Parathyroid adenoma (tissue), 2 donors: ENCODE measurements around the gene CCT8.

ENCODE experiments used
- H2AFZ ChIP-seq: fragments of 300-600 bp; sonication (generic); one replicate; pipeline ENCODE4 v1.7.0; 2017; ENCODE audit warnings: antibody characterized with exemption, mild to moderate bottlenecking
- H3K27ac ChIP-seq: fragments of 300-600 bp; sonication (generic); one replicate; pipeline ENCODE4 v1.7.0; 2017
- H3K27me3 ChIP-seq: fragments of 300-600 bp; sonication (generic); one replicate; pipeline ENCODE4 v1.7.0; 2017; ENCODE audit warnings: low read length; ENCODE audit not compliant: control insufficient read depth, insufficient read depth
- H3K36me3 ChIP-seq: fragments of 300-600 bp; sonication (generic); one replicate; pipeline ENCODE4 v1.7.0; 2017; ENCODE audit warnings: low read length; ENCODE audit not compliant: control insufficient read depth, insufficient read depth
- H3K4me1 ChIP-seq: fragments of 300-600 bp; sonication (generic); one replicate; pipeline ENCODE4 v1.7.0; 2017; ENCODE audit warnings: control low read depth
- H3K4me2 ChIP-seq: fragments of 300-600 bp; sonication (generic); one replicate; pipeline ENCODE4 v1.7.0; 2017; ENCODE audit warnings: low read length
- H3K4me3 ChIP-seq: fragments of 300-600 bp; sonication (generic); one replicate; pipeline ENCODE4 v1.7.0; 2017; ENCODE audit warnings: low read depth, low read length
- H3K79me2 ChIP-seq: fragments of 300-600 bp; sonication (generic); one replicate; pipeline ENCODE4 v1.7.0; 2017; ENCODE audit warnings: control low read depth
- H3K9ac ChIP-seq: fragments of 300-600 bp; sonication (generic); one replicate; pipeline ENCODE4 v1.7.0; 2017; ENCODE audit warnings: mild to moderate bottlenecking
- H3K9me3 ChIP-seq: fragments of 300-600 bp; sonication (generic); one replicate; pipeline ENCODE4 v1.7.0; 2017; ENCODE audit warnings: low read length; ENCODE audit not compliant: control insufficient read depth
- TF ChIP-seq, protein P1 (sequence below): fragments of 300-600 bp; sonication (generic); IDR thresholded peaks from one replicate; pipeline ENCODE4 v1.7.0; 2017; ENCODE audit warnings: antibody characterized with exemption, mild to moderate bottlenecking
- donor health status: primary hyperparathyroidism.

The CCT8 gene

DNA sequence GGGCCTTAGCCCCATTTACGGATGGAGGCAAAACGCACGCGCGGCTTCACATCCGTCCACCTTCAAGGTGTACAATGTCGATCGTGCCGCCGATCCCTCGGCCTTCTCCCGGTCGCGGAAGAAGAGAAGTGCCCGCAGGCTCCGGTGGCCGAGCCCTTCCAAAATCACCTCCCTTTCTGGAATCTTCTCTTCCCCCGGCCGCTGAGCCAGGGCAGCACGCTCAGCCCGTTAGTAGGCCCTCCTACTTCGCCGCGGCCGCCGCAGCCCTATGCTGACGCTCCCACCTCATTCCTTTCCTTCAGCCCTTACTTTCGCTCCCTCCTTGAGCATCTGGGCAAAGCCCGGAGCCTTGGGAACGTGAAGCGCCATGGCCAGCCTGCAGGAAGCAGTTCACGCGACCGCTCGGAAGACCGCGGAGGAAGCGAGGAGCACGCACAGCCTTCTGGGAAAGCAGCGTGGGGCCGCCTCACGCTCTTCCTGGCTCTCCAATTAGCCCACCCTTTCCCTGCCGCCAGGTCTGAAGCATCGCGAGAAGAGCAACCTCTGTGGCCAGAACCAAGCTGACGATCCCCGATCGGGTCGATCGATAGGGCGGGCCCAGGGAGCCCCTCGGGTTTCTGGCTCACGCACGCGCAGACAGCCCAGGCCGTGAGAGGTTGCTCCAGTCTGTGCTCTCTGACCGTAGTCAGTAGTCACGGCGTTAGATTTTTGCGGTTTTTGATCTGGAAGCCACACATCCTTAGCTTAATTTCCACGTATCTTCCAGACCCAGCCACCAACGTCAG is at the start of gene CCT8:
Gene CCT8 (minus strand): TSS at position 427 of the 785 bp plus-strand sequence. CDS start 58 bp downstream, at position 369.
- TF ChIP-seq, protein P1, sequence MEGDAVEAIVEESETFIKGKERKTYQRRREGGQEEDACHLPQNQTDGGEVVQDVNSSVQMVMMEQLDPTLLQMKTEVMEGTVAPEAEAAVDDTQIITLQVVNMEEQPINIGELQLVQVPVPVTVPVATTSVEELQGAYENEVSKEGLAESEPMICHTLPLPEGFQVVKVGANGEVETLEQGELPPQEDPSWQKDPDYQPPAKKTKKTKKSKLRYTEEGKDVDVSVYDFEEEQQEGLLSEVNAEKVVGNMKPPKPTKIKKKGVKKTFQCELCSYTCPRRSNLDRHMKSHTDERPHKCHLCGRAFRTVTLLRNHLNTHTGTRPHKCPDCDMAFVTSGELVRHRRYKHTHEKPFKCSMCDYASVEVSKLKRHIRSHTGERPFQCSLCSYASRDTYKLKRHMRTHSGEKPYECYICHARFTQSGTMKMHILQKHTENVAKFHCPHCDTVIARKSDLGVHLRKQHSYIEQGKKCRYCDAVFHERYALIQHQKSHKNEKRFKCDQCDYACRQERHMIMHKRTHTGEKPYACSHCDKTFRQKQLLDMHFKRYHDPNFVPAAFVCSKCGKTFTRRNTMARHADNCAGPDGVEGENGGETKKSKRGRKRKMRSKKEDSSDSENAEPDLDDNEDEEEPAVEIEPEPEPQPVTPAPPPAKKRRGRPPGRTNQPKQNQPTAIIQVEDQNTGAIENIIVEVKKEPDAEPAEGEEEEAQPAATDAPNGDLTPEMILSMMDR: no peak
- H2AFZ ChIP-seq: peak within 1 kb of the TSS; percentile 93
- peak within 1 kb of the TSS; percentile 84 for H3K9ac ChIP-seq
- no peaks in the 10 kb centered on the region for H3K9me3 ChIP-seq
- H3K27ac ChIP-seq: peak within 1 kb of the TSS; percentile 89
- peak within 1 kb of the TSS; percentile 89 for H3K4me2 ChIP-seq
- H3K27me3 ChIP-seq: no peaks in the 10 kb centered on the region
- H3K79me2 ChIP-seq: peaks cover 17% of the 10 kb centered on the region
- peak within 1 kb of the TSS; percentile 94 for H3K4me3 ChIP-seq
- peaks cover 4% of the 10 kb centered on the region for H3K4me1 ChIP-seq
- no peaks in the 10 kb centered on the region for H3K36me3 ChIP-seq

DNA sequence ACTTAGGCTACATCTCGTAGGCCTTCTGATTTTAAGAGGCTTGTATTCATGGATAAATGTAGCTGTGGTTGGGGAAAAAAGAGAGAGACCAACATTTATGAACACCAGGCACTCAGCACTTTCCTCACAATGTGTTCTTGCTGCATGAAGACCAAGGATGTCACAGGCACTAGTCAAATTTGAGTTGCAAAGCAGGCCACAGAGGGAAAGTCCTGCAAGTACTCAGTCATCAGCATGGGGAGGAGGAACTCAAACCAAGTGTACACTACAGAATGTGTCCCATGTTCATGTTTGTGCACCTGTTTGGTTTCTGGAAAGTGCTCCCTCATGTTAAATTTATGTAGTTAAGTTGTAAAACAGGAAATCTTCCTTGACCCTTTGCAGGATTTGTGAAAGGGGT is 48.3 kb upstream of the CCT8 start:
- no peak overlapping the region for H3K4me2 ChIP-seq
- TF ChIP-seq, protein P1: no peak
- no peaks in the 10 kb centered on the region for H3K79me2 ChIP-seq
- H2AFZ ChIP-seq: no peak overlapping the region
- H3K27ac ChIP-seq: no peak overlapping the region
- no peaks in the 10 kb centered on the region for H3K27me3 ChIP-seq
- no peaks in the 10 kb centered on the region for H3K36me3 ChIP-seq
- H3K9ac ChIP-seq: no peak overlapping the region
- H3K4me1 ChIP-seq: no peaks in the 10 kb centered on the region
- no peaks in the 10 kb centered on the region for H3K9me3 ChIP-seq
- H3K4me3 ChIP-seq: no peak overlapping the region

GRCh38 chr21:29117372-29117955 is 44.0 kb upstream of the CCT8 start:
- Histone ChIP-seq H3K36me3 (no peaks in the 10 kb centered on the region), H3K27ac (no peak overlapping the region), H3K9ac (no peak overlapping the region), H3K9me3 (no peaks in the 10 kb centered on the region), H3K4me3 (no peak overlapping the region), H3K79me2 (no peaks in the 10 kb centered on the region), H3K4me2 (no peak overlapping the region), H3K4me1 (no peaks in the 10 kb centered on the region), H3K27me3 (no peaks in the 10 kb centered on the region), H2AFZ (no peak overlapping the region)
- TF ChIP-seq, protein P1: no peak

GRCh38 chr21:29115899-29116298 is 42.5 kb upstream of the CCT8 start:
- H3K9me3 ChIP-seq: no peaks in the 10 kb centered on the region
- no peak overlapping the region for H3K4me2 ChIP-seq
- H3K4me1 ChIP-seq: no peaks in the 10 kb centered on the region
- H3K79me2 ChIP-seq: no peaks in the 10 kb centered on the region
- TF ChIP-seq, protein P1: no peak
- no peaks in the 10 kb centered on the region for H3K27me3 ChIP-seq
- H2AFZ ChIP-seq: no peak overlapping the region
- no peak overlapping the region for H3K9ac ChIP-seq
- H3K4me3 ChIP-seq: no peak overlapping the region
- no peaks in the 10 kb centered on the region for H3K36me3 ChIP-seq
- no peak overlapping the region for H3K27ac ChIP-seq
